ENCODE results near the gene EEF1B2.
"Not testable (repeated sequence)": the region's sequence is repeated elsewhere in the genome, so short reads cannot be mapped to it uniquely, and the experiment has no call there.

EEF1B2 gene

GRCh38 chr2:206163251-206163880 is 3.7 kb downstream of the EEF1B2 start:
- no peak for DNase-seq (ENCODE audit: extremely low read depth in 1 of 2, low read depth in 1 of 2)

- DNase-seq (ENCODE audit: extremely low read depth in 1 of 2, low read depth in 1 of 2), result no peak
These were observed 4.7 kb downstream of the EEF1B2 start for GRCh38 chr2:206164261-206164862.

DNA sequence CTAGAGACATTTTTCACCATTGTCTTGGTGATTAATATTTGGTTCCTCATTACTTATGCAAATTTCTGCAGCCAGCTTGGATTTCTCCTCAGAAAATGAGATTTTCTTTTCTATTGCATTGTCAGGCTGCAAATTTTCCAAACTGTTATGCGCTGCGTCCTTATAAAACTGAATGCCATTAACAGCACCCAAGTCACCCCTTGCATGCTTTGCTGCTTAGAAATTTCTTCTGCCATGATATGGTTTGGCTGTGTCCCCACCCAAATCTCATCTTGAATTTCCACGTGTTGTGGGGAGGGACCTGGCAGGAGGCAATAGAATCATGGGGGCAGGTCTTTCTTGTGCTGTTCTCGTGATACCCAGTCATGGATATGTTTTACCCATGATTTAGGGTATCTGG is 8.5 kb downstream of the EEF1B2 start:
- not testable (repeated sequence) for DNase-seq (ENCODE audit: extremely low read depth in 1 of 2, low read depth in 1 of 2)

DNA sequence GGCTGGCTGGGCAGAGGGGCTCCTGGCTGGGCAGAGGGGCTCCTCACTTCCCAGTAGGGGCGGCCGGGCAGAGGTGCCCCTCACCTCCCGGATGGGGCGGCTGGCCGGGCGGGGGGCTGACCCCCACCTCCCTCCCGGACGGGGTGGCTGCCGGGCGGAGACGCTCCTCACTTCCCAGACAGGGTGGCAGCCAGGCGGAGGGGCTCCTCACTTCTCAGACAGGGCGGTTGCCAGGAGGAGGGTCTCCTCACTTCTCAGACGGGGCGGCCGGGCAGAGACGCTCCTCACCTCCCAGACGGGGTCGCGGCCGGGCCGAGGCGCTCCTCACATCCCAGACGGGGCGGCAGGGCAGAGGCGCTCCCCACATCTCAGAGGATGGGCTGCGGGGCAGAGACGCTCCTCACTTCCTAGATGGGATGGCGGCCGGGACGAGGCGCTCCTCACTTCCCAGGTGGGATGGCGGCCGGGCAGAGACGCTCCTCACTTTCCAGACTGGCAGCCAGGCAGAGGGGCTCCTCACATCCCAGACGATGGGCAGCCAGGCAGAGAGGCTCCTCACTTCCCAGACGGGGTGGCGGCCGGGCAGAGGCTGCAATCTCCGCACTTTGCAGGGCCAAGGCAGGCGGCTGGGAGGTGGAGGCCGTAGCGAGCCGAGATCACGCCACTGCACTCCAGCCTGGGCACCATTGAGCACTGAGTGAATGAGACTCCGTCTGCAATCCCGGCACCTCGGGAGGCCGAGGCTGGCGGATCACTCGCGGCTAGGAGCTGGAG is 12.1 kb downstream of the EEF1B2 start:
- not testable (repeated sequence) for DNase-seq (ENCODE audit: extremely low read depth in 1 of 2, low read depth in 1 of 2)

GRCh38 chr2:206173147-206173546 is 13.5 kb downstream of the EEF1B2 start:
- no peak for DNase-seq (ENCODE audit: extremely low read depth in 1 of 2, low read depth in 1 of 2)

DNA sequence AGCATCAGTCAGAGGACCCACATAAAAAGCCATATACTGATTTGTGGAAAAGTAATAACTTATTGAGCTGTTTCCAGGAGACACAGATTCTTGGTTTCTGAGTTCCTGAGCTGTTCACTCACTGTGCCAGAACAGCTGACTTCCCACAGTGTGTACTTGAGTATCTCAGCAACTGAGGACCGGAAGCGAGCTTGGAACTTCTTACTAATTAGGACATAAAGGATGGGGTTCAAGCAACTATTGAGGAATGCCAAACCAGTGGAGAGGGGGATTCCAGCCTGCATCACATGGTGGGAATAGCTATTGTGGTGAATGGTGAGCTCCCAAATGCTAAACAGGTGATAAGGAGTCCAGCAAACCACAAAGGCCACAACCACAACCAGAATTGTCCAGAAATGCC is 16.4 kb downstream of the EEF1B2 start:
- DNase-seq (ENCODE audit: extremely low read depth in 1 of 2, low read depth in 1 of 2), result no peak

GRCh38 chr2:206176901-206177300 is 17.2 kb downstream of the EEF1B2 start:
- DNase-seq (ENCODE audit: extremely low read depth in 1 of 2, low read depth in 1 of 2), result no peak

GRCh38 chr2:206181526-206181925 is 21.8 kb downstream of the EEF1B2 start:
- not testable (repeated sequence) for DNase-seq (ENCODE audit: extremely low read depth in 1 of 2, low read depth in 1 of 2)

- no peak for DNase-seq (ENCODE audit: extremely low read depth in 1 of 2, low read depth in 1 of 2)
These were observed 30.0 kb downstream of the EEF1B2 start for GRCh38 chr2:206189691-206190090.

GRCh38 chr2:206190111-206190510 is 30.4 kb downstream of the EEF1B2 start:
- DNase-seq (ENCODE audit: extremely low read depth in 1 of 2, low read depth in 1 of 2), result no peak

DNA sequence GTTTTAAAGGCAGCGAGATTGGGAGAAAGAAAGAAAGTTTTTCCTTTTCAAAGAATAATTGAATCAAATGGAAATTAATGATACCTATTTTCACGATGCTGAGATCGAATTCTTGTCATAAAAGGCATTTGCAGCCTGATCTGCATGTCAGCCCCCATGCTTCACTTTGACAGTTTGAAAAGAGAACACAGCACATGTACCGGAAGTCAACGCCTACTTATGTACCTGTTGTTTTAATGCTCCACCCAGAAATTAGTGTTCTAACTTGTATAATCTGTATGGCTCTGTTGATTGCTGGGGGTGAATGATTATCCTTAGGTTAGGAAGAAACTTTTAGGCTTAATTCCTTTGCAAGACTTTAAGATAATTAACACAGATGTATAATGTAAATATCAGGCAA is 31.0 kb downstream of the EEF1B2 start:
- DNase-seq (ENCODE audit: extremely low read depth in 1 of 2, low read depth in 1 of 2), result no peak

DNA sequence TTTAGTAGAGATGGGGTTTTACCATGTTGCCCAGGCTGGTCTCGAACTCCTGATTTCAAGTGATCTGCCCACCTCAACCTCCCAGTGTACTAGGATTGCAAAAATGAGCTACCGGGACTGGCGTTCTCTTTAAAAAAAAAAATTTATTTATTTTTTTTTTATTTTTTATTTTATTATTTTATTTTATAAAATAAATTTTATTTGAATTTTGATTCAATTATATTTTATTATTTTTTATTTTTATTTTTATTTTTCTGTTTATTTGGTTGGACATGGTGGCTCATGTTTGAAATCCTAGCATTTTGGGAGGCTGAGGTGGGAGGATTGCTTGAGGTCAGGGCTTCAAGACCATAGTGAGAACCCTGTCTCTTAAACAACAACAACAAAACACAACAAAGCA is 32.5 kb downstream of the EEF1B2 start:
- no peak for DNase-seq (ENCODE audit: extremely low read depth in 1 of 2, low read depth in 1 of 2)

DNA sequence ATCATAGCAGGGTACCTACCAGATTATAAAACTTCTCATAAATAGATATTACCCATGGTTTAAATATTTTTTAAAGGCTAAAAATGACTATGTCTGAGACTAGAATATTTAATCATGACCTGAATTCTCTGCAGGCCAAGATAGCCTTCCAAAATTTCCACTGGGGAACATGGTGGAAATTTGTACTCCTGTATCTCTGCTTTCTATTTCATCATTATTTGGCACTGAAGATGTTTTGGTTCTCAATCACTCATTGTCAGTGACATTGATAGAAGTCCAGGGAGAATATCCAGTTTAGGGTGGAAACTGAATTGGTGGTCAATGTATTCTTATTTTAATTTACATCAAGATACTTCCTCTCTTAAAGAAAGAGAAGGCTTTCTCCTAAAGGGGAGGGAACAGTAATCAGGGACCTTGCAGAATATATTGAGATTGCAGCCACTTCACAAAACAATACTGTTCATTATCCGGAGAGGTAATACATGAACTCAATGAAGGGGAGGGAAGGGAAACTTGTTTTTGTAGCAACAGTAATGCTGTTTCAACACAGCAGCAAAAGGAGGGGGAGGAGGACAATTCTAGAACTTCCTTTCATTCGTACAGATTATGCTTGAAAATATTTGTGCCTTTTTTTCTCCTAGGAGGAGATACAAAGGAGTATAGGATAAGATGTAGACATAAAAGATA is 34.1 kb downstream of the EEF1B2 start:
- DNase-seq (ENCODE audit: extremely low read depth in 1 of 2, low read depth in 1 of 2), result no peak

GRCh38 chr2:206198677-206199076 is 39.0 kb downstream of the EEF1B2 start:
- no peak for DNase-seq (ENCODE audit: extremely low read depth in 1 of 2, low read depth in 1 of 2)

DNA sequence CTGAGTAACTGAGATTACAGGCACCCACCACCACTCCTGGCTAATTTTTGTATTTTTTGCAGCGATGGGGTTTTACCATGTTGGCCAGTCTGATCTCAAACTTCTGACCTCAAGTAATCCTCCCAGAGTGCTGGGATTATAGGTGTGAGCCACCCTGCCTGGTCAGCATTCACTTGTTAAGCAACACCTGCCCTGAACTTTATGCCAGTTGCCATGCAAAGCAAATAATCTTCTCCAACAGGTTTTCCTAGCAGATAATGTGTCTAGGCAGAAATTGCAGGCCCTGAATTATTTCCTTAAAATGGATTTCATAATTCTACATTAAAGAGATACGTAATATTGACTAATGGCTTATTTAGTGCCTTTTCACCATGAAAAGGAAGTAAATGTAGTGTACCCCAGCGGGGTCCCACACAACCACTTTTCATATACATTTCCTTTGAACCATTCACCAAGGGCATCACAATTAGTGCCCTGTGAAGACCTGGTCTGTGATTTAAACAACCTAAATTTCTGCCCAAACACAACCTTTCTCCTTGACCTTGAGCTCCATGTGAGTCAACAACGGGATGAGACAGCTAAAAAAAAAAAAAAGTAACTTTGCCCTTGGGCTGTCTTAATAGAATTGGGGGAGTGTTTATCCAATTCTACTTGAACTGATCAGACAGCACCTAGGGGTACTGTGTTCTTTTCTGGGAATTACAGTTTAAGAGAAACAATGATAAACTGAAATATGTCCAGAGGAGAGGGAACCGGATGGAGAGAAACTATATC is 41.6 kb downstream of the EEF1B2 start:
- no peak for DNase-seq (ENCODE audit: extremely low read depth in 1 of 2, low read depth in 1 of 2)

DNA sequence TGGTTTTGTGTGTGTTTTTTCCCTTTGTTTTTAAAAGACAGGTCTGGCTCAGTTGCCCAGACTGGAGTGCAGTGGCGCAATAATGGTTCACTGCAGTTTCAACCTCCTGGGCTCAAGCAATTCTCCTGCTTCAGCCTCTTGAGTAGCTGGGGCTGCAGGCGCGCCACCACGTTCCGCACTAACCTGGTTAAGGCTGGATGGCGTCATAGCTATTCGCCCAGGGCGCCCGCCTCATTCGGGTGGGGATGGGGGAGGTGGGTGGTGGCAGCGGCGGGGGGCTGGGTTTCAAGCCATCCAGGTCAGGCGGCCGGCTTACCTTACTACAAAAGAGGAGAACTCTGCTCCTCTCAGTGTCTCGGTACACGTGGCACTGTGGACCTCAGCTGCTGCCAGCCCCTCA is 42.8 kb downstream of the EEF1B2 start:
- no peak for DNase-seq (ENCODE audit: extremely low read depth in 1 of 2, low read depth in 1 of 2)

GRCh38 chr2:206203331-206203730 is 43.6 kb downstream of the EEF1B2 start:
- DNase-seq (ENCODE audit: extremely low read depth in 1 of 2, low read depth in 1 of 2), result no peak

DNA sequence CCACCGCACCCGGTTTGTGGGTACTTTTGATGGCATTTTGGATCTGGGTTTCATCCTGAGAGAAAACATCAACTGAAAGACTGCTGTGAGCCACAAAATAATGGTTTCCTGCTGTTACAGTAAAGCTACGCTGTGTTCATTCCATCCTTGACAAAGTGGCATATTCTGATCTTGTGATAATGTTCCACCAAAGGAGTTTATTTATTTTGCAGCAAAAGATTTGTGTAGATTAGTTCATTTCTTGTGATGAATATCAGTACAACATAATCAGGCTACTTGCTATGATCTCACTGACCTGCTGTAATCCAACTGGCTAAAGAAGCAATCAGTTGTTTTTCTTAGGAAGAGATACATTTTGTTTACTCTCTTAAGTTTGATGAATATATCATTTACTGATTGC is 45.0 kb downstream of the EEF1B2 start:
- no peak for DNase-seq (ENCODE audit: extremely low read depth in 1 of 2, low read depth in 1 of 2)

GRCh38 chr2:206207316-206207715 is 47.6 kb downstream of the EEF1B2 start:
- not testable (repeated sequence) for DNase-seq (ENCODE audit: extremely low read depth in 1 of 2, low read depth in 1 of 2)

- no peak for DNase-seq (ENCODE audit: extremely low read depth in 1 of 2, low read depth in 1 of 2)
These were observed 49.2 kb downstream of the EEF1B2 start for GRCh38 chr2:206208900-206209299.
